Measurements from ENCODE around the gene FAM131A. TPM values are rescaled to one million over a fixed set of nuclear protein-coding genes. Genes with fewer than 3 reads are reported as not detected.

Gene FAM131A
- polyA plus RNA-seq, 1 donor from 2014 or later = 141 TPM

GRCh38 chr3:184333190-184333589 is 4.2 kb upstream of the FAM131A start:
- H3K36me3 ChIP-seq (ENCODE audit: insufficient read depth, low read length) = no peaks in the 10 kb centered on the region
- H3K79me2 ChIP-seq (replicated peaks; ENCODE audit: insufficient read depth, low read length) = peaks cover 18% of the 10 kb centered on the region
- H3K27ac ChIP-seq (ENCODE audit: low read length) = no peak overlapping the region
- no peaks in the 10 kb centered on the region for H4K20me1 ChIP-seq (ENCODE audit: insufficient read depth)
- no peak overlapping the region for H3K4me2 ChIP-seq (ENCODE audit: low read length)
- H3K9me2 ChIP-seq (ENCODE audit: insufficient read depth, low read length) = no peaks in the 10 kb centered on the region
- H2AFZ ChIP-seq (ENCODE audit: low read depth, low read length) = no peak overlapping the region
- H3F3A ChIP-seq (ENCODE audit: insufficient read depth, low read length, poor library complexity, severe bottlenecking) = peaks cover 10% of the 10 kb centered on the region
- no peak overlapping the region for H3K4me3 ChIP-seq (ENCODE audit: low read length)
- no peaks in the 10 kb centered on the region for H3K9me3 ChIP-seq (ENCODE audit: low read length)
- TF ChIP-seq MXI1 (conservative IDR thresholded peaks at IDR 0.05; ENCODE audit: poor library complexity, severe bottlenecking) (no peak), SMC3 (conservative IDR thresholded peaks at IDR 0.05; ENCODE audit: poor library complexity) (no peak), CTCF (IDR thresholded peaks at IDR 0.05; ENCODE audit: poor library complexity, severe bottlenecking) (no peak), EZH2 (IDR thresholded peaks at IDR 0.05; ENCODE audit: borderline replicate concordance, insufficient read depth, low read length, poor library complexity, severe bottlenecking) (no peak), RAD21 (conservative IDR thresholded peaks at IDR 0.05) (no peak), POLR2AphosphoS5 (IDR thresholded peaks at IDR 0.05) (no peak), EP300 (conservative IDR thresholded peaks at IDR 0.05; ENCODE audit: poor library complexity, severe bottlenecking) (no peak), TAF1 (IDR thresholded peaks at IDR 0.05; ENCODE audit: low read depth) (no peak)
- TF ChIP-seq, protein P1, sequence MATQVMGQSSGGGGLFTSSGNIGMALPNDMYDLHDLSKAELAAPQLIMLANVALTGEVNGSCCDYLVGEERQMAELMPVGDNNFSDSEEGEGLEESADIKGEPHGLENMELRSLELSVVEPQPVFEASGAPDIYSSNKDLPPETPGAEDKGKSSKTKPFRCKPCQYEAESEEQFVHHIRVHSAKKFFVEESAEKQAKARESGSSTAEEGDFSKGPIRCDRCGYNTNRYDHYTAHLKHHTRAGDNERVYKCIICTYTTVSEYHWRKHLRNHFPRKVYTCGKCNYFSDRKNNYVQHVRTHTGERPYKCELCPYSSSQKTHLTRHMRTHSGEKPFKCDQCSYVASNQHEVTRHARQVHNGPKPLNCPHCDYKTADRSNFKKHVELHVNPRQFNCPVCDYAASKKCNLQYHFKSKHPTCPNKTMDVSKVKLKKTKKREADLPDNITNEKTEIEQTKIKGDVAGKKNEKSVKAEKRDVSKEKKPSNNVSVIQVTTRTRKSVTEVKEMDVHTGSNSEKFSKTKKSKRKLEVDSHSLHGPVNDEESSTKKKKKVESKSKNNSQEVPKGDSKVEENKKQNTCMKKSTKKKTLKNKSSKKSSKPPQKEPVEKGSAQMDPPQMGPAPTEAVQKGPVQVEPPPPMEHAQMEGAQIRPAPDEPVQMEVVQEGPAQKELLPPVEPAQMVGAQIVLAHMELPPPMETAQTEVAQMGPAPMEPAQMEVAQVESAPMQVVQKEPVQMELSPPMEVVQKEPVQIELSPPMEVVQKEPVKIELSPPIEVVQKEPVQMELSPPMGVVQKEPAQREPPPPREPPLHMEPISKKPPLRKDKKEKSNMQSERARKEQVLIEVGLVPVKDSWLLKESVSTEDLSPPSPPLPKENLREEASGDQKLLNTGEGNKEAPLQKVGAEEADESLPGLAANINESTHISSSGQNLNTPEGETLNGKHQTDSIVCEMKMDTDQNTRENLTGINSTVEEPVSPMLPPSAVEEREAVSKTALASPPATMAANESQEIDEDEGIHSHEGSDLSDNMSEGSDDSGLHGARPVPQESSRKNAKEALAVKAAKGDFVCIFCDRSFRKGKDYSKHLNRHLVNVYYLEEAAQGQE (IDR thresholded peaks at IDR 0.05; ENCODE audit: borderline replicate concordance) = no peak
- no peaks in the 10 kb centered on the region for H3K27me3 ChIP-seq (ENCODE audit: insufficient read depth, low read depth, low read length)
- H3K9ac ChIP-seq (ENCODE audit: low read length) = no peak overlapping the region

DNA sequence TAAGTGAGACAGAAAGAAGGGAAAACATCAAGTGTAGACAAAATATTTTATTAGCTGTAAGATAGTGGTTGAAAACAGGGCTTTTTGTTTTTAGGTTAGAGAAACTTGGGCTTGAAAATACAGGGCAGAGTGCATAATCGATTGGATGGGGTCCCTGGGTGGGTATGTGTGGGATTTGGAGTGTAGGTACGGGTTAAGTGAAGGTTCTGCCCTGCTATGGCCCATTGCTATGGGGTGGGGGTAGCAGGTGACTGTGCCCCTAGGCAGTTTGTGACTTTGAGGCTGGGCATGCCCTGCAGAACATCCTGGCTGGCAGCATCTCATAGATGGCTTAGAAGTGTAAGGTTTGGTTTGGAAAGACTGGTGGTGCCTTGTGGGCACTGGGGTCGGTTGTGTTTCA is 3.7 kb upstream of the FAM131A start:
- Histone ChIP-seq H3K9me2 (ENCODE audit: insufficient read depth, low read length) (no peaks in the 10 kb centered on the region), H3K27ac (ENCODE audit: low read length) (no peak overlapping the region), H3F3A (ENCODE audit: insufficient read depth, low read length, poor library complexity, severe bottlenecking) (peaks cover 10% of the 10 kb centered on the region), H3K79me2 (replicated peaks; ENCODE audit: insufficient read depth, low read length) (peaks cover 20% of the 10 kb centered on the region), H3K9ac (ENCODE audit: low read length) (no peak overlapping the region), H3K9me3 (ENCODE audit: low read length) (no peaks in the 10 kb centered on the region), H3K4me3 (ENCODE audit: low read length) (no peak overlapping the region), H3K4me2 (ENCODE audit: low read length) (no peak overlapping the region), H3K27me3 (ENCODE audit: insufficient read depth, low read depth, low read length) (no peaks in the 10 kb centered on the region), H3K36me3 (ENCODE audit: insufficient read depth, low read length) (no peaks in the 10 kb centered on the region), H2AFZ (ENCODE audit: low read depth, low read length) (no peak overlapping the region), H4K20me1 (ENCODE audit: insufficient read depth) (no peaks in the 10 kb centered on the region)
- TF ChIP-seq SMC3 (conservative IDR thresholded peaks at IDR 0.05; ENCODE audit: poor library complexity) = no peak
- TF ChIP-seq MXI1 (conservative IDR thresholded peaks at IDR 0.05; ENCODE audit: poor library complexity, severe bottlenecking) = no peak
- TF ChIP-seq EP300 (conservative IDR thresholded peaks at IDR 0.05; ENCODE audit: poor library complexity, severe bottlenecking) = no peak
- no peak for TF ChIP-seq POLR2AphosphoS5 (IDR thresholded peaks at IDR 0.05)
- TF ChIP-seq RAD21 (conservative IDR thresholded peaks at IDR 0.05) = no peak
- TF ChIP-seq, protein P1 (IDR thresholded peaks at IDR 0.05; ENCODE audit: borderline replicate concordance) = no peak
- no peak for TF ChIP-seq EZH2 (IDR thresholded peaks at IDR 0.05; ENCODE audit: borderline replicate concordance, insufficient read depth, low read length, poor library complexity, severe bottlenecking)
- TF ChIP-seq CTCF (IDR thresholded peaks at IDR 0.05; ENCODE audit: poor library complexity, severe bottlenecking) = no peak

Measured in neural cell (in vitro differentiated cells).